ENCODE data around the gene RC3H2.

Gene RC3H2

GRCh38 chr9:122904823-122905710, at the start of gene RC3H2 (continued):
- TF ChIP-seq YY1 (tag by site-specific recombination; IDR thresholded peaks at IDR 0.05) (0 out of 2 replicates have a peak, but pooled peaks have one; percentile 17), HIC1 (tag by site-specific recombination; IDR thresholded peaks at IDR 0.05) (no peak), ZNF221 (tag by site-specific recombination; IDR thresholded peaks at IDR 0.05; ENCODE audit: borderline replicate concordance) (no peak), ZNF529 (tag by site-specific recombination; IDR thresholded peaks at IDR 0.05; ENCODE audit: insufficient replicate concordance) (no peak), ATF2 (tag by site-specific recombination; IDR thresholded peaks at IDR 0.05; ENCODE audit: low read depth) (no peak), ZNF280D (tag by site-specific recombination; IDR thresholded peaks at IDR 0.05) (no peak), ZFP41 (tag by site-specific recombination; IDR thresholded peaks at IDR 0.05; ENCODE audit: borderline replicate concordance) (no peak), REST (tag by site-specific recombination; IDR thresholded peaks at IDR 0.05) (no peak), SCRT1 (tag by site-specific recombination; IDR thresholded peaks at IDR 0.05; ENCODE audit: borderline replicate concordance) (no peak), ZNF302 (tag by site-specific recombination; IDR thresholded peaks at IDR 0.05; ENCODE audit: low read depth) (no peak), ZNF670 (tag by site-specific recombination; IDR thresholded peaks at IDR 0.05; ENCODE audit: low read depth) (no peak), ZNF433 (tag by site-specific recombination; IDR thresholded peaks at IDR 0.05; ENCODE audit: low read depth) (no peak), ZNF513 (tag by site-specific recombination; IDR thresholded peaks at IDR 0.05) (peak; percentile 97), WT1 (tag by site-specific recombination; IDR thresholded peaks at IDR 0.05) (no peak), ZNF701 (tag by site-specific recombination; IDR thresholded peaks at IDR 0.05) (no peak), ZNF510 (tag by site-specific recombination; IDR thresholded peaks at IDR 0.05; ENCODE audit: insufficient replicate concordance) (no peak), ZNF23 (tag by site-specific recombination; IDR thresholded peaks at IDR 0.05; ENCODE audit: borderline replicate concordance) (no peak), GLI2 (tag by site-specific recombination; IDR thresholded peaks at IDR 0.05; ENCODE audit: borderline replicate concordance, low read depth) (no peak), PBX3 (CRISPR knock-in tag; IDR thresholded peaks at IDR 0.05) (no peak), IKZF3 (tag by site-specific recombination; IDR thresholded peaks at IDR 0.05) (peak; percentile 46; the same call in 1 of the 2 replicates), ZSCAN16 (tag by site-specific recombination; IDR thresholded peaks at IDR 0.05) (no peak), ZNF112 (tag by site-specific recombination; IDR thresholded peaks at IDR 0.05) (no peak), ZNF623 (tag by site-specific recombination; IDR thresholded peaks at IDR 0.05) (no peak), ZNF600 (tag by site-specific recombination; IDR thresholded peaks at IDR 0.05) (no peak)
